K562 (cell line): ENCODE data around the gene FAM47B.

Source experiments
- CTCF ChIP-seq, 3 experiments: IDR thresholded peaks in 2 of 3; conservative IDR thresholded peaks in 1 of 3; 2 replicates each; pipeline ENCODE4 v1.5.1; 2011 to 2012; ENCODE audit warnings: low read length in 3 of 3, mild to moderate bottlenecking in 3 of 3, control low read depth in 2 of 3, improper control_type of control experiment in 1 of 3, inconsistent platforms in 1 of 3, low read depth in 1 of 3, mixed read lengths in 1 of 3, moderate library complexity in 1 of 3; ENCODE audit not compliant: insufficient read depth in 2 of 3
- NFE2 ChIP-seq: IDR thresholded peaks from 2 replicates; pipeline ENCODE4 v1.6.1; 2014; ENCODE audit warnings: antibody characterized with exemption, low read depth
- PML ChIP-seq: IDR thresholded peaks from 2 replicates; pipeline ENCODE4 v1.6.1; 2012; ENCODE audit warnings: low read length, inconsistent platforms
- SP2 ChIP-seq: IDR thresholded peaks from 2 replicates; pipeline ENCODE4 v1.6.1; 2011; ENCODE audit warnings: mild to moderate bottlenecking, low read depth, low read length, moderate library complexity; ENCODE audit not compliant: poor library complexity, severe bottlenecking; ENCODE audit errors: extremely low read depth
- ZFX ChIP-seq: sonication (generic); formaldehyde crosslinking; IDR thresholded peaks from 2 replicates; pipeline ENCODE4 v1.8.0; 2022; ENCODE audit warnings: mild to moderate bottlenecking, missing genetic modification reagents, moderate library complexity
- ZNF274 ChIP-seq: IDR thresholded peaks from 2 replicates; pipeline ENCODE4 v1.6.1; 2011; ENCODE audit warnings: low read depth, mild to moderate bottlenecking, low read length, moderate library complexity, borderline replicate concordance
- ZNF395 ChIP-seq: fragments of 200-800 bp; sonication (Bioruptor generic); IDR thresholded peaks from 2 replicates; pipeline ENCODE4 v1.6.1; 2017; ENCODE audit warnings: missing genetic modification characterization, missing compliant biosample characterization

- TF ChIP-seq NFE2, result no peak
- TF ChIP-seq PML, result no peak
- no peak for TF ChIP-seq ZNF274
- no peak for TF ChIP-seq SP2
- no peak for TF ChIP-seq ZFX (CRISPR knock-in tag)
- TF ChIP-seq CTCF (IDR thresholded peaks at IDR 0.05 in 2 of 3, conservative IDR thresholded peaks at IDR 0.05 in 1 of 3; ENCODE audit: insufficient read depth in 2 of 3, low read depth in 1 of 3, low read length in 3 of 3), result no peak
- TF ChIP-seq ZNF395 (CRISPR knock-in tag), result no peak
Measured at GRCh38 chrX:34909151-34909550, 33.4 kb upstream of the FAM47B start.
